HG03571 (cell line): Measurements from ENCODE around the gene SUPT16H.
"Not testable (repeated sequence)": the region's sequence is repeated elsewhere in the genome, so short reads cannot be mapped to it uniquely, and the experiment has no call there.

Source experiments
- ATAC-seq: cut with Tn5 transposase; IDR thresholded peaks from one replicate; pipeline ENCODE4 v1.9.1; 2021; ENCODE audit not compliant: unreplicated experiment

The SUPT16H gene

DNA sequence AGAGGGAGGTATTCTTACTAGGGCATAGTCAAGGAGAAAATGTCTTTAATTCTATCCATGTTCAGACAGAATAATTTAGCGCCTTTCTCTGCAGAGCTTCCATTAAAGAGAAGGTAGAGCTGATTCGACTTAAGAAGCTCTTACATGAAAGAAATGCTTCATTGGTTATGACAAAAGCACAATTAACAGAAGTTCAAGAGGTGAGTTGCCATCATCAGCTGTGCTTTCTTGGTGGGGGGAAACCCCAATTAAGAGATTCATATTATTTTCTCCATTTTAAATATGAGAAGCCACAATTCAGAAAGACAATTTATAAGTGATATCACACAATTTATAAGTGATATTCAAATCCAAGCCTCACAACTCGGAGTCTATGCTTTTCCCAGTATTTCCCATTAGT lies 76.2 kb downstream of the SUPT16H start:
- ATAC-seq, result no peak

- ATAC-seq, result not testable (repeated sequence)
These were observed 81.0 kb downstream of the SUPT16H start for GRCh38 chr14:21302836-21303140.

- ATAC-seq, result no peak
These were observed 81.6 kb downstream of the SUPT16H start for GRCh38 chr14:21302013-21302835.
